ENCODE measurements around the gene SSPN.

The SSPN gene

GRCh38 chr12:26287671-26288381 lies 92.5 kb downstream of the SSPN start:
- DNase-seq, result no peak

DNA sequence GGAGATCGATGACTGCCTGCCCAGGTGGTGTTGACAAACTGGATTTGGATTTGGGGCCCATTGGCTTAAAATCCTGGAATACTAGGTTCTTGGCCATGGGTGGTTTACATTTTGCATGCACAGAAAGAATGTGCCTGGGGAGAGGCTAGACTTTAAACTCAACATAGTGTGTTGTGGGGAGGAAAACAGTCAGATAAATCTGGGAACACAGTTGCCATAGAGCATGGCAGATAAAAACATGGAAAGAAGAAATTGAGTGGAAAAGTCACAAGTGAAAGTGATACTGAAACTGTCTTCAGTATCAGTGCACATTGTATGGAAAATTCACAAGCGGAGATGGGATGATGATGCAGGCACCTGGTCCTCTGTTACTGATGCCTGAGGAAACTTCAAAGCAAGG lies 95.2 kb downstream of the SSPN start:
- DNase-seq, result no peak

- DNase-seq, result no peak
Observed at GRCh38 chr12:26292596-26292995, 97.2 kb downstream of the SSPN start.

GRCh38 chr12:26293612-26294011 lies 98.2 kb downstream of the SSPN start:
- peak; percentile 52 for DNase-seq

DNA sequence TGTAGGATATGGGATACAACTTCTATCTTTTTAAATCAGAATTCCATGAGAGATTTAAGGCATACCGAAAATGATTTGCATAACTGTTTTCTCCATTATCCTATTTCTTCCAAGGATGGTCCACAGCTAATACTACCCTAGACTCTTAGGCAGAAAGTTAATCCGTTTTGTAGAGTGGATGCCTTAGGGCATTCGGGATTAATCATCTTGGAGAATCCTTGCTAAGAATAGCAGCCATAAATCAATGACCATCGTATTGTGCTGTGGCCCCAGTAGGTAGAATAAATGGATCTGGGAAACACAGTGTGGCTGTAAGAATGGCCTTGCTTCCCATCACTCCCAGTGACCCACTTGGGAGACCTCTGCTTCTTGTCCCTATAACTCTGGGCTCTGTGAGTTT lies 99.6 kb downstream of the SSPN start:
- DNase-seq, result no peak

DNA sequence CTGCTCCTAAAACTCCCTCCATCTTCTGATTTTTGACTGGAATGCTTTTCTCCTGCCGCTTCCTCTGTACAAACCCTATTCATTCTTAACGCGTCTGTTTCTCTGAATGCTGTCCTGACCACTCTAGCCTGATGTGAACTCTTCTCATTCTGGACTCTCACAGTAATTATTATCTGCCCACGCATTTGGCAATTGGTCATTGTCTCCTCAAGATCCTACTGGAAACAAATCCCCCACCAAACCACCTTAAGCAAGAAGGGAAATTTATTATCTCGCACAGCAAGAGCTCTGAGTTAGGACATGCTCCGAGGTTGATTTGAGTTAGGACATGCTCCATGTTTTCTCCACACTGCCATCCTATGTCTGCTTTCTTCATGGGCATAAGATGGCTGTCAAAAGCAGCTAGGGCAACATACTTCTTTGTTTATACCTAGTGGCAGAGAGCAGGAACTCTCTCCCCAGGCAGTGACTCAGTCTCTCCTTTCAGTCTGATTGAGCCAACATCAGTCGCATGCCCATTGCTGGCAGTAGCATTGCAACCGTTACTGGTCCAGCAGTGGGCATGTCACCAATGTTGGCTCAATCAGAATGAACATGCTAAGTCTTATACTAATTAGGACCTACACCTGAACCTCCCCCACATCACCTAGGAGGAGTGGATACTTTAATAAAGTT lies 102.2 kb downstream of the SSPN start:
- DNase-seq, result no peak

- DNase-seq, result peak; percentile 87
Observed at GRCh38 chr12:26298785-26299621, 103.6 kb downstream of the SSPN start.

DNA sequence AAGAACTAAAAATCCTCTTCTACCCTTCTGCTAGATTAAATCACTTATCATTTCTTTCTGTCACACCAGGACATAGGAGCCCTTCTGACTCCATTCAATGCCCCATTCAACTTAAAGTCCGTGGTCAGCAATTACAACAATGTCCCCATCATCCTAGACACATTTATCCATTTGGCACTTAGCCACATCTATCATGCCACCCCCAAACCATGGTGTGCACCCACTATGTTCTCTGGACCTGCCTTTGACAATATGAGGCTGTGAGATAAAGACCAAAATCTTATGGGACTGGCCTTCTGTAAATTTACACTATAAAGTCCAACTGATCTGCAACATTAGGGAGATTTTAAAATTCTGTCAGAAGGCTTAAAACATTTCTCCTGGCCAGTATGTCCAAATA lies 104.4 kb downstream of the SSPN start:
- DNase-seq, result no peak
